GM12878 (cell line): ENCODE data around the gene ANKRD13A.

Experiments
- CEBPB ChIP-seq, 2 experiments: fragments of 150-350 bp in 1 of 2; IDR thresholded peaks; 2 replicates each; pipeline ENCODE4 v1.6.1; 2012 to 2014; ENCODE audit warnings: low read depth in 2 of 2, low read length in 2 of 2, borderline replicate concordance in 1 of 2, inconsistent platforms in 1 of 2
- CTCF ChIP-seq, 3 experiments: IDR thresholded peaks in 2 of 3; conservative IDR thresholded peaks in 1 of 3; 2 replicates each; pipeline ENCODE4 v1.5.1; 2011; ENCODE audit warnings: low read depth in 3 of 3, low read length in 3 of 3, mild to moderate bottlenecking in 3 of 3, control low read depth in 2 of 3, moderate library complexity in 2 of 3, inconsistent platforms in 1 of 3, mixed read lengths in 1 of 3; ENCODE audit not compliant: control insufficient read depth in 2 of 3, insufficient read depth in 1 of 3; ENCODE audit errors: extremely low read depth in 1 of 3
- EGR1 ChIP-seq, 2 experiments: IDR thresholded peaks; 1 replicate in 1 of 2; 2 replicates in 1 of 2; pipeline ENCODE4 v1.6.1; 2011 to 2012; ENCODE audit warnings: low read depth in 2 of 2, low read length in 2 of 2, borderline replicate concordance in 1 of 2, mild to moderate bottlenecking in 1 of 2, moderate library complexity in 1 of 2
- POLR2AphosphoS5 ChIP-seq: IDR thresholded peaks from 2 replicates; pipeline ENCODE4 v1.6.1; 2011; ENCODE audit warnings: mild to moderate bottlenecking, low read length, inconsistent platforms
- YY1 ChIP-seq: IDR thresholded peaks from 2 replicates; pipeline ENCODE4 v1.6.1; 2011; ENCODE audit warnings: low read depth, mild to moderate bottlenecking, low read length
- TF ChIP-seq, protein P1 (sequence below): fragments of 450-650 bp; formaldehyde crosslinking; IDR thresholded peaks from 2 replicates; pipeline ENCODE4 v1.4.0; 2020; ENCODE audit warnings: mild to moderate bottlenecking, moderate library complexity

DNA sequence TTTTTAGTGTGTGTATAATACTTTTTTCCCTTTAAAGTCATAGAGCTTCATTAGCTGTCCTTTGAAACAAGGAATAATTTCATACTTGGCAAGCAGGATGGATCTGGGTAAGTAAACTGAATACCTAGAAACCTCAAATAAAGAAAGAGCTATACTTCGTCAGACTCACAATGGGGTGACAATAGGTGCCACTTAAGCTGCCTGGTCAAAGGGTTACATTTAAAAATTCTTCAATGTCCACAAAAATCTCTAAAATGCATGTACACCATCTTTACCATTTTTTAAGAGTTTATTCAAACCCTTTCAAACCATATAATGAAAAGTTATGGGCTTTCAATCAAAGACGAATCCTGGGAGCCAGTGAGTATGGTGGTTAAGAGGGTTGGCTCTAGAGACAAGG is 6.1 kb upstream of the ANKRD13A start:
- no peak for TF ChIP-seq CEBPB (IDR thresholded peaks at IDR 0.05; ENCODE audit: borderline replicate concordance in 1 of 2, low read depth in 2 of 2, low read length in 2 of 2)
- TF ChIP-seq POLR2AphosphoS5, result no peak
- TF ChIP-seq CTCF (IDR thresholded peaks at IDR 0.05 in 2 of 3, conservative IDR thresholded peaks at IDR 0.05 in 1 of 3; ENCODE audit: control insufficient read depth in 2 of 3, extremely low read depth in 1 of 3, insufficient read depth in 1 of 3, low read depth in 3 of 3, low read length in 3 of 3), result no peak
- TF ChIP-seq, protein P1, sequence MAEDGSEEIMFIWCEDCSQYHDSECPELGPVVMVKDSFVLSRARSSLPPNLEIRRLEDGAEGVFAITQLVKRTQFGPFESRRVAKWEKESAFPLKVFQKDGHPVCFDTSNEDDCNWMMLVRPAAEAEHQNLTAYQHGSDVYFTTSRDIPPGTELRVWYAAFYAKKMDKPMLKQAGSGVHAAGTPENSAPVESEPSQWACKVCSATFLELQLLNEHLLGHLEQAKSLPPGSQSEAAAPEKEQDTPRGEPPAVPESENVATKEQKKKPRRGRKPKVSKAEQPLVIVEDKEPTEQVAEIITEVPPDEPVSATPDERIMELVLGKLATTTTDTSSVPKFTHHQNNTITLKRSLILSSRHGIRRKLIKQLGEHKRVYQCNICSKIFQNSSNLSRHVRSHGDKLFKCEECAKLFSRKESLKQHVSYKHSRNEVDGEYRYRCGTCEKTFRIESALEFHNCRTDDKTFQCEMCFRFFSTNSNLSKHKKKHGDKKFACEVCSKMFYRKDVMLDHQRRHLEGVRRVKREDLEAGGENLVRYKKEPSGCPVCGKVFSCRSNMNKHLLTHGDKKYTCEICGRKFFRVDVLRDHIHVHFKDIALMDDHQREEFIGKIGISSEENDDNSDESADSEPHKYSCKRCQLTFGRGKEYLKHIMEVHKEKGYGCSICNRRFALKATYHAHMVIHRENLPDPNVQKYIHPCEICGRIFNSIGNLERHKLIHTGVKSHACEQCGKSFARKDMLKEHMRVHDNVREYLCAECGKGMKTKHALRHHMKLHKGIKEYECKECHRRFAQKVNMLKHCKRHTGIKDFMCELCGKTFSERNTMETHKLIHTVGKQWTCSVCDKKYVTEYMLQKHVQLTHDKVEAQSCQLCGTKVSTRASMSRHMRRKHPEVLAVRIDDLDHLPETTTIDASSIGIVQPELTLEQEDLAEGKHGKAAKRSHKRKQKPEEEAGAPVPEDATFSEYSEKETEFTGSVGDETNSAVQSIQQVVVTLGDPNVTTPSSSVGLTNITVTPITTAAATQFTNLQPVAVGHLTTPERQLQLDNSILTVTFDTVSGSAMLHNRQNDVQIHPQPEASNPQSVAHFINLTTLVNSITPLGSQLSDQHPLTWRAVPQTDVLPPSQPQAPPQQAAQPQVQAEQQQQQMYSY, result no peak
- TF ChIP-seq YY1, result no peak
- TF ChIP-seq EGR1 (IDR thresholded peaks at IDR 0.05; ENCODE audit: borderline replicate concordance in 1 of 2, low read depth in 2 of 2, low read length in 2 of 2), result no peak
